HEK293 (cell line): ENCODE data around the gene LGALS4.

Experiments used
- CTCF ChIA-PET: fragments of 350-600 bp; formaldehyde crosslinking; extraction: SDS; loops from one replicate; lab custom pipeline; 2021; ENCODE audit warnings: antibody characterized with exemption; lab: Yijun Ruan, JAX
- POLR2A ChIA-PET: fragments of 300-600 bp; formaldehyde crosslinking; extraction: SDS; loops from one replicate; lab custom pipeline; 2020; ENCODE audit warnings: antibody characterized with exemption, inconsistent platforms; lab: Yijun Ruan, JAX
- H3K27ac ChIP-seq: fragments of 200-500 bp; sonication (Bioruptor generic); 2 replicates; pipeline ENCODE4 v1.5.1; 2014; ENCODE audit warnings: low read depth, low read length, control low read depth, inconsistent platforms; ENCODE audit errors: extremely low read depth
- H3K36me3 ChIP-seq, 2 experiments: fragments of 200-500 bp in 1 of 2; sonication (Bioruptor generic) in 1 of 2; 1 replicate in 1 of 2; 2 replicates in 1 of 2; pipeline ENCODE4 v1.5.1; 2014 to 2017; ENCODE audit warnings: inconsistent platforms in 2 of 2, low read length in 2 of 2; ENCODE audit not compliant: control insufficient read depth in 2 of 2, insufficient read depth in 1 of 2
- H3K4me1 ChIP-seq: fragments of 200-500 bp; sonication (Bioruptor generic); 2 replicates; pipeline ENCODE4 v1.5.1; 2014; ENCODE audit warnings: mild to moderate bottlenecking, low read length, inconsistent platforms; ENCODE audit not compliant: control insufficient read depth, insufficient read depth
- H3K4me3 ChIP-seq: 2 replicates; pipeline ENCODE4 v1.5.1; 2011; ENCODE audit warnings: low read depth, mild to moderate bottlenecking, control low read depth, low read length, moderate library complexity
- H3K9me3 ChIP-seq: fragments of 200-500 bp; sonication (Bioruptor generic); 2 replicates; pipeline ENCODE4 v1.5.1; 2014; ENCODE audit warnings: low read depth, low read length, inconsistent platforms; ENCODE audit not compliant: control insufficient read depth, insufficient read depth
- FEZF1 ChIP-seq: fragments of 450-650 bp; formaldehyde crosslinking; IDR thresholded peaks from 2 replicates; pipeline ENCODE4 v1.5.1; 2016; ENCODE audit warnings: missing biosample characterization, missing genetic modification characterization
- HOXC10 ChIP-seq: sonication (generic); formaldehyde crosslinking; IDR thresholded peaks from 2 replicates; pipeline ENCODE4 v1.8.1; 2023; ENCODE audit warnings: mild to moderate bottlenecking, missing genetic modification reagents
- REPIN1 ChIP-seq: fragments of 450-650 bp; formaldehyde crosslinking; IDR thresholded peaks from 2 replicates; pipeline ENCODE4 v1.5.1; 2017; ENCODE audit warnings: missing biosample characterization, missing genetic modification characterization, low read depth
- ZBTB17 ChIP-seq: fragments of 450-650 bp; formaldehyde crosslinking; IDR thresholded peaks from 2 replicates; pipeline ENCODE4 v1.5.1; 2016; ENCODE audit warnings: missing biosample characterization, missing genetic modification characterization
- ZBTB21 ChIP-seq: fragments of 450-650 bp; formaldehyde crosslinking; IDR thresholded peaks from 2 replicates; pipeline ENCODE4 v1.5.1; 2017; ENCODE audit warnings: missing biosample characterization, missing genetic modification characterization
- ZFHX2 ChIP-seq: fragments of 450-650 bp; formaldehyde crosslinking; conservative IDR thresholded peaks from 2 replicates; pipeline ENCODE4 v1.5.1; 2016; ENCODE audit warnings: missing biosample characterization, missing genetic modification characterization
- ZNF10 ChIP-seq: fragments of 450-650 bp; formaldehyde crosslinking; IDR thresholded peaks from 2 replicates; pipeline ENCODE4 v1.5.1; 2017; ENCODE audit warnings: missing biosample characterization, missing genetic modification characterization
- ZNF138 ChIP-seq: fragments of 450-650 bp; formaldehyde crosslinking; IDR thresholded peaks from 2 replicates; pipeline ENCODE4 v1.5.1; 2016; ENCODE audit warnings: missing biosample characterization, missing genetic modification characterization, borderline replicate concordance
- ZNF157 ChIP-seq: fragments of 450-650 bp; formaldehyde crosslinking; IDR thresholded peaks from 2 replicates; pipeline ENCODE4 v1.5.1; 2016; ENCODE audit warnings: missing biosample characterization, missing genetic modification characterization
- ZNF292 ChIP-seq: fragments of 450-650 bp; formaldehyde crosslinking; IDR thresholded peaks from 2 replicates; pipeline ENCODE4 v1.5.1; 2016; ENCODE audit warnings: low read depth, missing biosample characterization, missing genetic modification characterization, borderline replicate concordance
- ZNF302 ChIP-seq: fragments of 450-650 bp; formaldehyde crosslinking; IDR thresholded peaks from 2 replicates; pipeline ENCODE4 v1.5.1; 2016; ENCODE audit warnings: missing biosample characterization, missing genetic modification characterization, low read depth
- ZNF426 ChIP-seq: fragments of 450-650 bp; formaldehyde crosslinking; IDR thresholded peaks from 2 replicates; pipeline ENCODE4 v1.5.1; 2017; ENCODE audit warnings: missing biosample characterization, missing genetic modification characterization, mild to moderate bottlenecking, inconsistent platforms, moderate library complexity
- ZNF510 ChIP-seq: fragments of 450-650 bp; formaldehyde crosslinking; IDR thresholded peaks from 2 replicates; pipeline ENCODE4 v1.5.1; 2018; ENCODE audit warnings: mild to moderate bottlenecking, missing genetic modification characterization, missing biosample characterization; ENCODE audit not compliant: insufficient replicate concordance
- ZNF513 ChIP-seq: fragments of 450-650 bp; IDR thresholded peaks from 2 replicates; pipeline ENCODE4 v1.5.1; 2018; ENCODE audit warnings: missing biosample characterization, missing genetic modification characterization
- ZNF571 ChIP-seq: fragments of 450-650 bp; formaldehyde crosslinking; IDR thresholded peaks from 2 replicates; pipeline ENCODE4 v1.5.0; 2017; ENCODE audit warnings: missing biosample characterization, missing genetic modification characterization
- ZNF585B ChIP-seq: fragments of 450-650 bp; formaldehyde crosslinking; IDR thresholded peaks from 2 replicates; pipeline ENCODE4 v1.5.1; 2016; ENCODE audit warnings: missing biosample characterization, missing genetic modification characterization
- ZNF621 ChIP-seq: fragments of 450-650 bp; formaldehyde crosslinking; IDR thresholded peaks from 2 replicates; pipeline ENCODE4 v1.5.1; 2017; ENCODE audit warnings: missing biosample characterization, missing genetic modification characterization
- ZNF76 ChIP-seq: fragments of 450-650 bp; formaldehyde crosslinking; IDR thresholded peaks from 2 replicates; pipeline ENCODE4; 2016; ENCODE audit warnings: low read depth, missing biosample characterization, missing genetic modification characterization, borderline replicate concordance
- ZNF776 ChIP-seq: fragments of 450-650 bp; formaldehyde crosslinking; IDR thresholded peaks from 2 replicates; pipeline ENCODE4 v1.5.0; 2017; ENCODE audit warnings: missing biosample characterization, missing genetic modification characterization, borderline replicate concordance
- ZSCAN16 ChIP-seq: fragments of 450-650 bp; formaldehyde crosslinking; IDR thresholded peaks from 2 replicates; pipeline ENCODE4 v1.5.1; 2016; ENCODE audit warnings: missing biosample characterization, missing genetic modification characterization
- TF ChIP-seq, protein P1 (sequence below): fragments of 450-650 bp; formaldehyde crosslinking; IDR thresholded peaks from 2 replicates; pipeline ENCODE4 v1.5.1; 2016; ENCODE audit warnings: missing biosample characterization, missing genetic modification characterization
- TF ChIP-seq, protein P2 (sequence below): fragments of 450-650 bp; formaldehyde crosslinking; IDR thresholded peaks from 2 replicates; pipeline ENCODE4 v1.5.0; 2017; ENCODE audit warnings: missing biosample characterization, missing genetic modification characterization, borderline replicate concordance
- TF ChIP-seq, protein P3 (sequence below): fragments of 450-650 bp; formaldehyde crosslinking; IDR thresholded peaks from 2 replicates; pipeline ENCODE4 v1.5.1; 2016; ENCODE audit warnings: missing biosample characterization, missing genetic modification characterization, low read depth

LGALS4 gene

GRCh38 chr19:38851622-38852230 lies 39.0 kb upstream of the LGALS4 start (continued):
- no peak for TF ChIP-seq ZNF513 (tag by site-specific recombination)
- TF ChIP-seq ZFHX2 (tag by site-specific recombination): peak; percentile 97
- TF ChIP-seq ZNF776 (tag by site-specific recombination): no peak
- no peak for TF ChIP-seq ZNF571
- peak; percentile 18; the same call in 1 of the 2 replicates for TF ChIP-seq ZSCAN16 (tag by site-specific recombination)
- no peak for TF ChIP-seq FEZF1 (tag by site-specific recombination)
- TF ChIP-seq ZNF426 (tag by site-specific recombination): no peak
- no peak for TF ChIP-seq ZNF621
- peak; percentile 35; the same call in 1 of the 2 replicates for TF ChIP-seq REPIN1 (tag by site-specific recombination)

DNA sequence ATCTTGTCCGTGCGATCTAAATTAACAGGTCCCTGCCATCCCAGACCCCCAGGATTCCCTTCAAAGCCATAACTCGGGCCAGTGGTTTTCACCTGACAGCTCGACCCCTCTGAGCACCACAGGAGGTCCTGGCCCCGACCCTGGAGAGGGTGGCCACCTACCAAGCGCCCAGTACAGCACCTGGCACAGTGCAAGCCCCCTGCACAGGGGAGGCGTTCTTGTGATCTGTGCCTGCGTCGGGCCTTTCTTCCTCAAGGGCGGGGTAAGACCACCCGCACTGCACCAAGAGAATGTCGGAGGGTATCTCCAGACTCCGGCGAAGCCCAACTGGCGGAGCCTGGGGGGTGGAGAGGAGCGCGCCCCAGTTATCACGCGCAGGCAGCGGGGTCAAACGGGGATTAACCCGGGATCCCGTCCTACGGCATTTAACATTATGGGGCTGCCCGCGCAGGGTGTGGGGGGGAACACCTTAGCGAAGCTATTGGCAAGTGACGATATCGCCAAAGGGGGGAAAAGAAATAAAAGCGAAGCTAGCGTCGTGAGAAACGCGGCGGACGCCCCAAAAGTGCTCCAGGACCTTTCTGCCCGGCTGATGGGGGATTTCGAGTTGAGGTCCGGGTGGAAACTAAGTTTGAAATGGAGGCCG lies 38.4 kb upstream of the LGALS4 start:
- H3K27ac ChIP-seq: peak overlapping the region; percentile 96
- CTCF ChIA-PET: interaction anchor here (0.6 to 4.1 kb wide), 7 partner anchors 20 to 1905 kb away, joined by 3 to 33 read pairs (median 4); partner anchors contain the start of genes ECH1, MRPS12 and SARS2
- TF ChIP-seq, protein P1, sequence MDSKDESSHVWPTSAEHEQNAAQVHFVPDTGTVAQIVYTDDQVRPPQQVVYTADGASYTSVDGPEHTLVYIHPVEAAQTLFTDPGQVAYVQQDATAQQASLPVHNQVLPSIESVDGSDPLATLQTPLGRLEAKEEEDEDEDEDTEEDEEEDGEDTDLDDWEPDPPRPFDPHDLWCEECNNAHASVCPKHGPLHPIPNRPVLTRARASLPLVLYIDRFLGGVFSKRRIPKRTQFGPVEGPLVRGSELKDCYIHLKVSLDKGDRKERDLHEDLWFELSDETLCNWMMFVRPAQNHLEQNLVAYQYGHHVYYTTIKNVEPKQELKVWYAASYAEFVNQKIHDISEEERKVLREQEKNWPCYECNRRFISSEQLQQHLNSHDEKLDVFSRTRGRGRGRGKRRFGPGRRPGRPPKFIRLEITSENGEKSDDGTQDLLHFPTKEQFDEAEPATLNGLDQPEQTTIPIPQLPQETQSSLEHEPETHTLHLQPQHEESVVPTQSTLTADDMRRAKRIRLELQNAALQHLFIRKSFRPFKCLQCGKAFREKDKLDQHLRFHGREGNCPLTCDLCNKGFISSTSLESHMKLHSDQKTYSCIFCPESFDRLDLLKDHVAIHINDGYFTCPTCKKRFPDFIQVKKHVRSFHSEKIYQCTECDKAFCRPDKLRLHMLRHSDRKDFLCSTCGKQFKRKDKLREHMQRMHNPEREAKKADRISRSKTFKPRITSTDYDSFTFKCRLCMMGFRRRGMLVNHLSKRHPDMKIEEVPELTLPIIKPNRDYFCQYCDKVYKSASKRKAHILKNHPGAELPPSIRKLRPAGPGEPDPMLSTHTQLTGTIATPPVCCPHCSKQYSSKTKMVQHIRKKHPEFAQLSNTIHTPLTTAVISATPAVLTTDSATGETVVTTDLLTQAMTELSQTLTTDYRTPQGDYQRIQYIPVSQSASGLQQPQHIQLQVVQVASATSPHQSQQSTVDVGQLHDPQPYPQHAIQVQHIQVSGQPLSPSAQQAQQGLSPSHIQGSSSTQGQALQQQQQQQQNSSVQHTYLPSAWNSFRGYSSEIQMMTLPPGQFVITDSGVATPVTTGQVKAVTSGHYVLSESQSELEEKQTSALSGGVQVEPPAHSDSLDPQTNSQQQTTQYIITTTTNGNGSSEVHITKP (tag by site-specific recombination): peak; percentile 75
- no peak for TF ChIP-seq ZBTB21 (tag by site-specific recombination)
- no peak for TF ChIP-seq ZNF510 (tag by site-specific recombination)
- TF ChIP-seq ZBTB17 (tag by site-specific recombination): peak; percentile 7
- no peak for TF ChIP-seq ZSCAN16 (tag by site-specific recombination)
- TF ChIP-seq, protein P2, sequence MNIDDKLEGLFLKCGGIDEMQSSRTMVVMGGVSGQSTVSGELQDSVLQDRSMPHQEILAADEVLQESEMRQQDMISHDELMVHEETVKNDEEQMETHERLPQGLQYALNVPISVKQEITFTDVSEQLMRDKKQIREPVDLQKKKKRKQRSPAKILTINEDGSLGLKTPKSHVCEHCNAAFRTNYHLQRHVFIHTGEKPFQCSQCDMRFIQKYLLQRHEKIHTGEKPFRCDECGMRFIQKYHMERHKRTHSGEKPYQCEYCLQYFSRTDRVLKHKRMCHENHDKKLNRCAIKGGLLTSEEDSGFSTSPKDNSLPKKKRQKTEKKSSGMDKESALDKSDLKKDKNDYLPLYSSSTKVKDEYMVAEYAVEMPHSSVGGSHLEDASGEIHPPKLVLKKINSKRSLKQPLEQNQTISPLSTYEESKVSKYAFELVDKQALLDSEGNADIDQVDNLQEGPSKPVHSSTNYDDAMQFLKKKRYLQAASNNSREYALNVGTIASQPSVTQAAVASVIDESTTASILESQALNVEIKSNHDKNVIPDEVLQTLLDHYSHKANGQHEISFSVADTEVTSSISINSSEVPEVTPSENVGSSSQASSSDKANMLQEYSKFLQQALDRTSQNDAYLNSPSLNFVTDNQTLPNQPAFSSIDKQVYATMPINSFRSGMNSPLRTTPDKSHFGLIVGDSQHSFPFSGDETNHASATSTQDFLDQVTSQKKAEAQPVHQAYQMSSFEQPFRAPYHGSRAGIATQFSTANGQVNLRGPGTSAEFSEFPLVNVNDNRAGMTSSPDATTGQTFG (tag by site-specific recombination): no peak
- TF ChIP-seq ZNF138 (tag by site-specific recombination): no peak
- 0 out of 2 replicates have a peak, but pooled peaks have one; percentile 1 for TF ChIP-seq ZNF10 (tag by site-specific recombination)
- TF ChIP-seq HOXC10 (CRISPR knock-in tag): no peak
- TF ChIP-seq ZNF157 (tag by site-specific recombination): no peak
- TF ChIP-seq ZNF292 (tag by site-specific recombination): no peak
- TF ChIP-seq ZNF585B (tag by site-specific recombination): no peak
- TF ChIP-seq, protein P3, sequence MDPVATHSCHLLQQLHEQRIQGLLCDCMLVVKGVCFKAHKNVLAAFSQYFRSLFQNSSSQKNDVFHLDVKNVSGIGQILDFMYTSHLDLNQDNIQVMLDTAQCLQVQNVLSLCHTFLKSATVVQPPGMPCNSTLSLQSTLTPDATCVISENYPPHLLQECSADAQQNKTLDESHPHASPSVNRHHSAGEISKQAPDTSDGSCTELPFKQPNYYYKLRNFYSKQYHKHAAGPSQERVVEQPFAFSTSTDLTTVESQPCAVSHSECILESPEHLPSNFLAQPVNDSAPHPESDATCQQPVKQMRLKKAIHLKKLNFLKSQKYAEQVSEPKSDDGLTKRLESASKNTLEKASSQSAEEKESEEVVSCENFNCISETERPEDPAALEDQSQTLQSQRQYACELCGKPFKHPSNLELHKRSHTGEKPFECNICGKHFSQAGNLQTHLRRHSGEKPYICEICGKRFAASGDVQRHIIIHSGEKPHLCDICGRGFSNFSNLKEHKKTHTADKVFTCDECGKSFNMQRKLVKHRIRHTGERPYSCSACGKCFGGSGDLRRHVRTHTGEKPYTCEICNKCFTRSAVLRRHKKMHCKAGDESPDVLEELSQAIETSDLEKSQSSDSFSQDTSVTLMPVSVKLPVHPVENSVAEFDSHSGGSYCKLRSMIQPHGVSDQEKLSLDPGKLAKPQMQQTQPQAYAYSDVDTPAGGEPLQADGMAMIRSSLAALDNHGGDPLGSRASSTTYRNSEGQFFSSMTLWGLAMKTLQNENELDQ (tag by site-specific recombination): no peak
- TF ChIP-seq ZNF302 (tag by site-specific recombination): no peak
- TF ChIP-seq ZNF76: no peak

More for the DNA sequence above, 38.4 kb upstream of the LGALS4 start:
- POLR2A ChIA-PET: interaction anchor here (0.6 to 2.3 kb wide), 17 partner anchors 9 to 585 kb away, joined by 3 to 15 read pairs (median 3); partner anchors contain the start of genes ECH1, EIF3K, GGN and MRPS12
- peaks cover 32% of the 10 kb centered on the region for H3K4me1 ChIP-seq
- H3K9me3 ChIP-seq: no peaks in the 10 kb centered on the region
- H3K36me3 ChIP-seq: peaks cover 28 to 30% of the 10 kb centered on the region in 2 experiments
- H3K4me3 ChIP-seq: peak overlapping the region; percentile 60
